GM21447 (cell line): Measurements from ENCODE around the gene RBMS1.
A peak's percentile ranks its signal among the peaks of the same experiment; 100 is the strongest.

ENCODE experiments used
- ATAC-seq: cut with Tn5 transposase; IDR thresholded peaks from one replicate; pipeline ENCODE4 v1.9.1; 2021; ENCODE audit not compliant: unreplicated experiment

Gene RBMS1

DNA sequence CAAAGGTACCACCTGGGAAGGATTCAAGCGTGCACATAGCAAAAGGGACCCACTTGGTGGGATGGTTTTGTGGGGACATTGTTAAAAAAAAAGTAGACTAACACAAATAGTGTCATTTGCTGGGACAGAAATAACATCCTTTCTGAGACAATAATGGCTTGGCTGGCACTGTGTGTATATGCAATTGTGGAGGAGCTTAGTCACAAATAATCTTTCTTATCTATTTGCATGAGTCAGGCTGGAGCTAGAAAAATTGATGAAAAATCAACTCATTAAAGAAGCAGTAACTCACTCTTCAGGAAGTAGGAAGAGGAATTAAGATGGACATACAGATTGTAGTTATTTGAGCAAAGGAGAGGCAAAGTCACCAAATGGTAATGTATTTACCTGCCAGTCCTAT is 264.0 kb downstream of the RBMS1 start:
- ATAC-seq = no peak

DNA sequence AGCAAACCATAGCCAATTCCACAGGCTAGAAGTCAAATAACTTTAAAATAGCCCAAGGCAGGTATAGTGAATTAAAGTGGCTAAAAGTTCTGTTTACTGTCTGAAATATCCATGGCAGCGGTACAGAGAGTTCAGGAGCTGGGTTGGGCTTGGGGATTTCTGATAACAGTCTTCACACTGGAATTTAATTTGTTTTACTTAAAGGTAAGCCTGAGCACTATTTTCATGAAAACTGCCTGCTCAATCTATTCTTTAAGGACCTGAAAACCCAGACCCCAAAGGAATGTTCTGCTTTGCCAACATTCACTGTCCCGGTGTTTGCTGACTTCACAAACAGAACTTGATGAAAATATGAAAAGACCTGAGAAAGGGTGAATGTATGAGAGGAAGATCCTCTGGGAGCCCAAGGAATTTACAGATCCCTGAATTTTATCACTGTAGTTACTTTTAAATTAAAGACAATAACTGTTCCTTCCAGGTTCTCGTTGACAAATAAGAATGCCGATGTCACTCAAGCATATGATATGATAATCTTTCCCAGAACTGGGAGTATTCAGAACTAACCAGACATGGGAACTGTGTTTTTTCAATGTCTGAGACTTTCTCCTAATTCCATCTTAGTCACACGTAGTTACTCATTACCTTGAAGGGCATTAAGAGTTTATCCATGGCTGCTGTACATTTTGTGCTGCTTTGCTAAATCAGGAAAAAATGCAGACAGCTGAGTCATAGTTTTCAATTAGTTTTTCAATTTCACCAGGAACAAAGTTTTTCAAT is 265.3 kb downstream of the RBMS1 start:
- ATAC-seq = no peak

DNA sequence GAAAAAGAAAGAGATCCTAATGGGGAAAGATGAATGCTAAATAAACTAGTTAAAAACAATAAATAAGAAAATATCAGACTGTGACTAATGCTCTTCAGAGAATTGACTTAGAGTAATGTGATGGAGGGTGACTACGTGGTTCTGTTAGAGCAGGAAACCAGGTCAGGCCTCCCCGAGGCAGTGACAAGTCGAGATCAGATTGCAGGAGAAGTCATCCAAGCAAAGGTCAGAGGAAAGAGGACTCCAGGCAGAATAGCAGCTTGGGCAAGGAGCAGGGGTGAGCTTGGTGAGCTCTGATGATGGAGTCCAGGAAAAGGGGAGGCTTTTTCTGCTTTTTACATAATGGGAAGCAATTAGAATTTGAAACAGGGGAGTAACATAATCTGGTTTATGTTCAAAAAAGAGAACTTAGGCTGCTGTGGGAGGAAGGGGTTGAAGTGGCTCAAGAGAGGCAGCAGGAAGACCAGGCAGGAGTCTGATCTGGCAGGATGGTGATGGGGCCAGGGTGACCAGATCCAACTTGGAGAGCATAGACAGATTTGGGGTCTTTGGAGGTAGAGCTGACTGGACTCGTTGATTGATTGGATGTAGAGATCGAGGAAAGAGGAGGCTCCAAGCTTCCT is 266.2 kb downstream of the RBMS1 start:
- ATAC-seq = no peak

DNA sequence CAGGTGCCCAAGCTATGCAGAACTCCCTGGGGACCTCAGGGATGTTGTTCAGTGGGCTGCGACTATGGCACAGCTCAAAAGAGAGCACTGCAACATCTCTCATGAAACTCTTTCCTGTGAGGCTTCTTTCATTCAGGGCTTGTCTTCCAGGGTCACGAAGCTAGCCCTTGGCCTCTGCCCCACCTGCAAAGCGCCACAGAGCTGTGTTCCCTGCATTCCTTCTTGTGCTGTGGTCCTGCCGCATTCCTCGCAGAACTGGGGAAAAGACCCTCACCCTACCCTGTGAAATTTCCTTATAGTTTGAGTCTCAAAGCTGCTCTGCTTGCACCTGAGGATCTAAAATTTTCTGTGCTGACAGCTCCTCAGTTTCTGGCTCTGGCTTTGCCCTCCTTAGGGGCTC is 267.2 kb downstream of the RBMS1 start:
- ATAC-seq = no peak

DNA sequence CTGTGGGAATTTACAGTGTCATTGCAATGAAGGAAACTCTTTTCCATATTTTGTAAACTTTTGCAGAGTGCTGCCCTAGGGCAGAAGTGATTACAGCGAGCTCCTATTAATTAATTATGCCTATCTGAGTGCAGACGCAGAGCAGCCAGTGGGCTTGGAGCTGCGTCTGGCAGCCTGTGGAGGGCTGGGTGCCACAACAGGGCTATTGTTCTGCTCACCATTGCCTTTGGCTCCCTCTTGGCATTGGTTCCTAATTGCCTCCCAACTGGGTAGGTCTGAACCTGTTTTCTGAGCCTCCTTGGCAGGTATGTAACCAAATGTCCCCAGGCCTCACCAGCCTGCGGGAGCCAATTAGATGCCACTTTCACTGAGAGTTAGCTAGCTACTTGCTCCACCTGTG is 267.9 kb downstream of the RBMS1 start:
- no peak for ATAC-seq

DNA sequence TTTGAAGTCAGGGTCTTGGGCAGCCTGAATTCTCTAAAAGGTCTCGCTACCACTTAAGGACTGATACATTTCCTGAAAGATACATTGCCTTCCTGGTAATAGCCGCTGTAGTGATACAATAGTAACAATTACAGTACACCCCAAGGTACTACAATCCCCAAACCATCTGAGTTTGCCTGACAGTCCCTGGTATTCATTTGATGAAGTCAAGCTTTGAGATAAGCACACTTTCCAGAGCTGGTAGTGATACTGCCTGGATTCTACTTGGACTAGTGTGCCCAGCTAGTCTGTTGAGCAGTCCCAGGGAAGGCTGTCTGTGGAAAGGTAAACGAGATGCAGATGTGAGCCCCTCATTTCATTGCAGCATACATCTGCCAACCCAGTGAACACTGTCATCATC is 269.1 kb downstream of the RBMS1 start:
- peak; percentile 13 for ATAC-seq

DNA sequence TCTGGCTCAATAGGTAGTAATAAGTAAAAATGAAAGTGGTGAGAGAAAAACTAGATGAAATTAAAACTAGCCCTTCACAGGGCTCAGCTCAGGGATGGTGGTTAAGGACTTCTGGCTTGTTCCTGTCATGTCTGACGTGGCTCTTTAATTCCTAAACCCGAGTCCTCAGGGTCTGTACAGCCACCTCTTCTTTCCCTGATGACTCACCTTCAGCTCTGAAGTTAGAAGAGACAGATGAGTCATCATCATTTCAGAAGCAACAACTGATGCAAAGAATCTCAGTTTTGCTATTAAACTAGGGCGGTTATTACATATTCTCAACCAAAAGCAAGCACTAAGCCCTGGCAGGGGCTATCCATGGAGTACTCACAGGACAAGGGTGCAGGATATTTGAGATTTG is 269.5 kb downstream of the RBMS1 start:
- ATAC-seq = peak; percentile 91

DNA sequence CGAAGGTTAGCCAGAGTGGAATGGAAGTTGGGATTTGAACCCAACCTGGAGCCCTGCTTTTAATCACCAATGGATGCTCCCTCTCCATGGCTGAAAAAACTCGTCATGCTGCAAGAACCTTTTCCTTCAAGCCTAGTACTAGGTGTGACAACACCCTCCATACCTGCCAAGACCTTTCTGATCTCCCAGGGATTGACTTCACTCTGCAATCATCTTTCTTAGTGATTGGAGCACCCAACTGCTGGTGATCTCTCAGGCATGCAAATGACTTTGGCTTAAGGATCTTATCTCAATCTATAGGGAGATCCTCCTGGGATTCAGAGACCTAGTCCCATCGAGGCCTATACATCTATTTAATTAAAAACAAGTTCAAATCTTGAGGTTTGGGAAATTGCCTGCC is 270.0 kb downstream of the RBMS1 start:
- no peak for ATAC-seq

DNA sequence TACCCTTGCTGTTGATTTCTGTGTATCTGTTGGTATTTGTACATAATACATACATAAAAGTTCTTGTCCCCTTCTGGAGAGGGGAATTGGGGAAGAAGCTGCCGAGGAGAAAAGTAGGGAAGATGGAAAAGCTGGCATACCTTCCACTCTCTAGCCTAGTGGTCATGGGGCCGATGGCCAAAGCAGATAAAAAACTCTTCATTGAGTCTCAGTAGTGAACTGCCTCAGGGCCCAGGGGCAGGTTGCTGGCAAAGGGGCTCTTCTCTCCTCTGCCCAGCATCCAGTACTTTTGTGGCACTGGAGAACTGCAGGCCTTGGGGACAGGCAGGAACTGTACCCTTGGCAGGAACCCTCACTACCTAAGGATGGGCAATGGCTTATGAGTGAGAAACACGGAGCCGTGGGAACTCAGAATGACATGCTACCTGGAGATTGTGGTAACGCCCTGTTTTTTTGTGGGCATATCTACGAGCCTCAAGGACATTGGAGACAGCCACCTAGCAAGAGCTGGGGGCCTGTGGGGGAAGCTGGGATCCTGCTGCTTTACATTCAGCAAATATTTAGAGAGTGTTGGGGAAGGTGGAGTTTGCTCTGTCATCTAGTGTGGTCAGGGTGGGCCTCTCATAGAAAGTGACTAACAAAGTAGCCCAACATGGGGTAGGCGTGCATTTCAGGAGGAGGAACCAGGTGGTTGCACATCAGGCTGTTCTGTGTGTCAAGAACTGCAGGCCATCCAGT is 270.9 kb downstream of the RBMS1 start:
- ATAC-seq = no peak
